HG03139 (cell line): Measurements from ENCODE around the gene ADAMTS3.

Experiments used
- ATAC-seq: cut with Tn5 transposase; IDR thresholded peaks from one replicate; pipeline ENCODE4 v1.9.1; 2021; ENCODE audit not compliant: unreplicated experiment

ADAMTS3 gene

DNA sequence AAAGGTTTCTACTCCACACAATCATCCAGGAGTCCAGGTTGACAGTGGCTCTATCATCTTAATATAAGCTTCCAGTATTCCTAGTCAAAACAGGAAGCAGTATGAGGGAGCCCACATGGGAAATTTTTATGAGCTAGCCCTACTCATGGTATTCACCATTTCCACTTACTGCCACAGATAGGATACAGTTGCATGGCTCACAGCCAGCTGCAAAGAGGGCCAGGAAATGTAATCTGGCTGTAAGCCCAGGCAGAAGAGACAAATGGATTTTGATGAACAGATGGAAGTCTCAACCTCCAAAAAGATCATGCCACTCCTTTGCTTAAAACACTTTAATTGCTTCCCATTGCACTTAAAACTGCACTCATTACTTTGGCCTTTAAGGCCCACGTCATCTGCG, 150.6 kb downstream of the ADAMTS3 start:
- ATAC-seq, result no peak

DNA sequence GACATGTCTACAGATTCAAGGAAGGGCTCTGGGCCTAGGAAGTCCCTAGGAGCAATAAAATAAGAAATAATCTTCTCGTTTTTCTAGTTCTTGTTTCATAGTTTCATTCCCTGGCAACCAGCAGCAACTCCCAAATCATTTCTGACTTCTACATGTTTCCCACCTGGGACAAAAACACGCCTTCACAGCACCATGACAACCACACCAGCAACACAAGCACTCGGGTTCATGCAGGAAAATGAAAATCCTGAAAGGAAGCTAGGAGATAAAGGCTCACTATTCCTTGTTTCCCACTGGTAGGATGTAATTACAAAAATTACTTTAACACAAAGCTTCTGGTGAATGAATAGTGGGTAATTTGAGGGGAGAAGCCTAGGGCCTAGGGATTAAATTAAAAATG, 158.9 kb downstream of the ADAMTS3 start:
- ATAC-seq, result no peak

DNA sequence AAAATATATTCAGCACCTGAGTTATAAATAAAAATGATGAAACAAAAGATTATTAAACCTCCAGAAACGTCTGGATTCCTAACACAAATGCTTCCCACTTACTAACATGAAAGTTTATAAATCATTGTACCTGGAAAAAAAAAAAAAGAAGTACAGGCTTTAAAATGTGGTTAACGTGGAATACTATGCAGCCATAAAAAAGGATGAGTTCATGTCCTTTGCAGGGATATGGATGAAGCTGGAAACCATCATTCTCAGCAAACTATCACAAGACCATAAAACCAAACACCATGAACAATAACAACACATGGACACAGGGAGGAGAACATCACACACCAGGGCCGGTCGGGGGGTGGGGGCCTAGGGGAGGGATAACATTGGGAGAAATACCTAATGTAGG, 160.5 kb downstream of the ADAMTS3 start:
- ATAC-seq, result no peak

DNA sequence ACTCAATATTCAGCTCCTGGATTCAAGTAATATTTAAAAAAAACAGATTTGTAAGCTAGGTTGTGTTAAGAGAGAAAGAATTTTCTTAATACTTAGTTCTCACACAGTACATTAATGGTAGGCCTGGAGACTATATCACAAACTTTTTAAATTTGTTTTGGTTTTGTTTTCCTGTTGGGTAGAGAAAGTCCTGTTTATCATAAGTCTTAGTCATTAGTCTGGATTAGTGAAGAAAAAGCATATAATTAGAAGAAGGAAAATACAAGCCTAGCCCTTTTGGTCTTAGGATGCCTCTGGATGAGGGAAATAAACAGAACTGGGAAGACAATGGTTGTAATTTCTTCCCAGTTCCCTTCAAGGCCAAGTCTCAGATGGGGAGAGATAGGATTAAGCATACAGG, 163.6 kb downstream of the ADAMTS3 start:
- no peak for ATAC-seq

DNA sequence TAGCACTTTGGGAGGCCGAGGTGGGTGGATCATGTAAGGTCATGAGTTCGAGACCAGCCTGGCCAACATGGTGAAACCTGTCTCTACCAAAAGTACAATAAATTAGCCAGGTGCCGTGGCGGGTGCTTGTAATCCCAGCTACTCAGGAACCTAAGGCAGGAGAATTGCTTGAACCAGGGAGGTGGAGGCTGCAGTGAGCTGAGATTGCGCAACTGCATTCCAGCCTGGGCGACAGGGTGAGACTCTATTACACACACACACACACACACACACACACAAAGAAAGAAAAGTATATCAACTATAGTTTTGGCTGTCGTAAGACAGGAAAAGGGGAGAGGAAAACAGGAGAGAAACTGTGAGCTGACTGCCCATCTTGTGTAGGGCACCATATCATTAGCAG, 171.7 kb downstream of the ADAMTS3 start:
- no peak for ATAC-seq

DNA sequence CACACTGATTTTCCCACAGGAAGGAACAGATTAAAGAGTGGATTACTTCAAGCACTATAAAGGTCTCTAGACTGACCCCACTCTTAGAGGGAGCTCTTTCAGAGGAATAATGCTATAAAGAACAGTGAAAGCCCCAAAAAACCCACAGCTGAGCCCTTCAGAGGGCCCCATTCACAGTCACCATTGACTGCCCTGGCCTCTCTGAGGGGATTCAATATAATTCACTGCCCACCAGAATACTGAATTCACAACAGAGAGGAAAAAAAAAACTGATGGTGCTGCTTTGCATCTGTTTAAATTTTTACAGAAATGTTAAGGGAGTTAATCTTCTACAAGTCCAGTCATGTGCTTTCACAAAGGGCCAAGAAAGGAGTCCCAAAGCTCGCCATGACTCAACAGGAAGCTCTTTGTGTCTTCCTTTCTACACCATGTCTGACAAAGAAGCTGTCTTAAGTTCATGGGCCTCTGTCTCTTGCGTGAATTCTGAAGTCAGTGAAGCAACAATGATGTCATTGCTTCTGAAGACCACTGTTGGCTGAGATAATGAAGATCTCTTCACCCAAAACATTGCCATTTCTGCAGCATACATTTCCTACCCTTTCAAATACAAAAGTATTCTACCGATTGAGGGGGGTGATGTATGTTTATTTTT, 174.9 kb downstream of the ADAMTS3 start:
- no peak for ATAC-seq

DNA sequence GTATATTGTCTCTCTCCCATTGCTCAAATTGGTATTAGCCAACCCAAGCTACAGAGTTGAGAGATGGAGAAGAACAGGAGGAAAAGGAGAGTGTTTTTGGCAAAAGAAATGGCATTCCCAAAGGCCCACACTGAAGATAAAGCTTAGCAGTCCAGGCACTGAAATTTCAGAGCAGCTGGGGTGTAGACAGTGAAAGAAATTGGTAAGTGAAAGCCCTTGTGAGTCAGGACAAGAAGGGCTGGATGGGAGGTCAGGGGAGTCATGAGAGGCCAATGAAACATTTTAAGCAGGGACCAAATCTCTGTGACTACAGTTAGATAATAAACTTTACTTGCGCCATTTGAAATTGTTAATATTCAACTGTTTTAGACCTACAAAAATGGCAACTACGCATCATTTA, 177.7 kb downstream of the ADAMTS3 start:
- no peak for ATAC-seq

DNA sequence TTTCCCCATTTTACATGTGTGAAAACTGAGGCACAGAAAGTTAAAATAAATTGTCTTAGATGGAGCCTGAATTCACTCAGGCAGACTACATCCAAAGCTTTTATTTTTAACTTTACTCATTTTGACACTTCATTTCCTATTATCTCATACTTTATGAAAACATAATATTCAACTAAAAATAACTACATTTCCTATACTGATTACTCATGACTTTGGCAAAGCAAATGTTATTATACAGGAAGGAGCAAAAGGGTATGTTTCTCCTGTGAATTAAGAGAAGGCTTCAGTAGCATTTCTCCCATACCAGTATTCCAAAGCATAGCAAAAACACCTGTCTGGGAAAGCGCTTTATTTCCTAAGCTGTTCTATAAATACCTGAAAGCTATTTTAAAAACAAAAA, 178.6 kb downstream of the ADAMTS3 start:
- no peak for ATAC-seq

DNA sequence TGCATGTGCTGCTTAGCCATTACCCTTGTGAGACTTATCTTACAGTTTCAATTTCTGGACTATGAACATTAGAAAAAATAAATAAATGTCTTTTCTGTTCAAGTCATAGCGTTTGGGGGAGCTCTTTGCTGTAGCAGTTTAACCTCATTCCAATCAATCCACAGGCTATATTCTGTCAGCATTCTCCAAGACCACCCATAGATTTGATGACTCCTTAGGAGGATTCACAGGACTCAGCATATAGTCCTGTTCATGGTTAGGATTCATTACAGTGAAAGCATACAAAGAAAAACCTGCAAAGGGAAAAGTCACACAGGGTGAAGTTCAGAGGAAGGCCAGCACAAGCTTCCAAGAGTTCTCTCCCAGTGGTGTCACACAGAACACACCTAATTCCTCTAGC, 180.5 kb downstream of the ADAMTS3 start:
- ATAC-seq, result no peak

DNA sequence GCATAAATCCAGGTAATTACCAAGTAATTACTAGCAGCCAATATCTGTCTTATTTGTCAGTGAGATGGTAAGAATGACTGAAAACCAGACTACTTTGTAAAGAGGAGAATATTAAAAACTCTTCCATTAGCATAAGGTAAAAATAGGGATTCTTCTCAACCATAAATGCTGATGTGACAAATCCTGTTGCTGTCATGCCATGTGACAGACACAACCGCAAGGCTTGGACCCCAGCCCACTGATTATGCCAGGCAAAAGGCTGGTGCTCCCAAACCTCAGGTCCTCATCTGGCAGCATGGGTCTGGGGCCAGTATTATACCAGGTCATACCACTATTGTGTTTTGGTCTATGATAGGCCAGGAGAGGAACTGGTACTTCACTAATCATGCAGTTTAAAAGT, 181.1 kb downstream of the ADAMTS3 start:
- no peak for ATAC-seq

DNA sequence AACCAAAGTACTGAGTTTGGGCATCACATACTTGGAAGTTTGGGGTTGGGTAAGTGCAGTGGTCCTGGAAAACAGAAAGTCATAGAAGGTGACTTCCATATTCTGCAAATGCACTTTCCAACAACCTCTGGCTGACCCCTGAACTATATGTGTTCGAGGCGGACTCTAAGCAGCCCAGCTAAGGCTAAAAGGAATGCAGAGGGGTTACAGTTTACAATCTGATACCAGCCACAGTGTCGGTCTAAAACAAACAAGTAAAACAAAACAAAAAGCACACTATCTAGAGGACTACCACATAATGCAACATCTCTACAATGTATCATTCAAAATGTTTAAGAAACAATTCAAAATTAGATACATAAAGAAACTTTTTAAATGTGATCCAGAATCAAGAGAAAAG, 185.6 kb downstream of the ADAMTS3 start:
- no peak for ATAC-seq

DNA sequence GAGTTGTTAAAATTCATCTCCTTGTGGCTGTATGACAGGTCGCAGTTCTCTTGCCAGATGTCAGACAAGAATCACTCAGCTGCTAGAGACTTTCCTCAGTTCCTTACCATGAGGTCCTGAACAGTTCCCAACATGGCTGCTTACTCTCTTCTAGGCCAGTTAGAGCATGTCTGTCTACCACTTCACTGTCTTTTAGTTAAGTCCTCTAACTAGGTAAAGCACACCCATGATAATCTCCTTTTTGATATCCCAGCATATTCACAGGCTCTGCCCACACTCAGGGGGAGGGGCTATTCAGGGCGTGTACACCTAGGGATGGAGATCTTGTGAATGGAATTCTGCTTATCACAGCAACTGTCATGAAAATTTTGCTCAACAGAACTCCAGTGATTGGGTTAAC, 190.1 kb downstream of the ADAMTS3 start:
- no peak for ATAC-seq

DNA sequence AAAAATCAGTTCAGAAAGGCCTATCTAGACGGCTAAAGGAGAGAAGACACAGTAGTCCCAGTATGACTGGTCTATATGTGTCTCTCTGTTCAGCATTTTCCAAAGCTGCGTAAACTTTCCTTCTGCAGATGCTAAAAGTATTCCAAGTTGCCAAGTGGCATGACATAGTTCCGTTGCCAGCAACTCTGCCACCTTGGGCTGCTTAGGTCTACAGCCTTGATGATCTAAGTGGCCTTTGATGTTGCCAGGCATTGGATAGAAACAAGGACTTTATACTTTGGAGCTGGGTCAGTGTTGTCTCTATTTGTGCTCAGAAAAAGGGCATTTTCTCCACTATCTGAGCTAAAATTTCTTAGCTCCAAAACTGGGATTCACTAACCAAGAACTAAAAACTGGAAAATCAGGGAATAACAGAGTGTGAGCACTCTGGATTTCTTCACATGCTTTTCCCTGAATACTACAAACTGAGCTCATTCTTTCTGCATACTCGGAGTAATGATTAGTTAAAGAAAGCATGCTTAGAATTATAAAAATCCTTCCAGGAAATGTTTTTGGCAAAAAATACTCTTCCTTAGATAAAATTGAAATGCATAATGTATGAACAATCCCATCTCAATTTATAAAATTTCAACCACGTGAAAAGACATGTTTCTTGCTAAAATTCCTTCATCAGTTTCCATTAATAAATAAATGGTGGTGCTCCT, 191.4 kb downstream of the ADAMTS3 start:
- ATAC-seq, result no peak

DNA sequence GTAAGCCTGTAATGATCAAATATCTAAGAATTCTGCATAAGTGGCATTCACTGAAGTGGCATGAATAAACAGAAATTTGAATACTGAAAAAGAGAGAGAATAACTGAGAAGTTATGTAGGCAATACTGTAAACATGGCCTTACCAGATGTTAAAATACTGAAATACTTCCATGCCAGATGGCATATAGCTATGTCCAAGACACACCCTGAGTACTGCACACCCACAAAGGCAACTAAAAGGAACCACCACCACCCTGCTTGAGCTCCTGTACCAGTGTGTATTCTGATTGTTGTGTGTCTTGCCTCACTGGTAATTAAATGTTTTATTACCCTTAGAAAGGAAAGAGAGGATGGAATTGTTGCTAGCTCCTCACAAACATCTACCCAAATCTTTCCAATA, 192.1 kb downstream of the ADAMTS3 start:
- no peak for ATAC-seq

DNA sequence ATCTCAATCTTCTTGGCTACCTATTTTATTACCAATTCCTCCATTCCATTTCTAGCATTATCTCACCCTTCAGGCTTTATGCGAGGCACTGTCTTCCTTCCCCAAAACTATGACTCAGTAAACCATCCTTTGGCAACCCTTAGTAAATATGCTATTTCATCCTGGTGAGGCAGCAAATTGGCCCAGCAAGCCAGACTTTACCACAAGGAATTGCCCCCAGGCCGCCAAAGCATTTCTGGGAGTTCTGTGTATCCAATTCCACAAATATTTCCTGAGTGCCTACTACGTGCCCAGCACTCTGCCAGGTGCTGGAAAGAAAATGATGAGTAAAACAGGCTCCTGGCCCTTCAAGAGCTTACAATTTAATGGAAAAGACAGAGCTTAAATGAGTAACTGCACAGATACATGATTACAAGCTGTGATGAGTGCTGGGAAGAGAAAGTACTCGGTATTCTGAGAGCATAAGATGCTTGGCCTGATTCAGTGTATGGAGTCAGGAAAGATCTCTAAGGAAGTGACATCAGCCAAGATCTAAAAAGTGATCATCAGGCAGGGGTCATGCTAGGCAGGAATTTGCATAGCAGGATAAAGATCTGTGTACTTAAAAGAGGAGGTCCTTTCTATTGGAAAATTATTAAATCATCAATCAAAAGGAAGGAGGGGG, 193.8 kb downstream of the ADAMTS3 start:
- no peak for ATAC-seq

DNA sequence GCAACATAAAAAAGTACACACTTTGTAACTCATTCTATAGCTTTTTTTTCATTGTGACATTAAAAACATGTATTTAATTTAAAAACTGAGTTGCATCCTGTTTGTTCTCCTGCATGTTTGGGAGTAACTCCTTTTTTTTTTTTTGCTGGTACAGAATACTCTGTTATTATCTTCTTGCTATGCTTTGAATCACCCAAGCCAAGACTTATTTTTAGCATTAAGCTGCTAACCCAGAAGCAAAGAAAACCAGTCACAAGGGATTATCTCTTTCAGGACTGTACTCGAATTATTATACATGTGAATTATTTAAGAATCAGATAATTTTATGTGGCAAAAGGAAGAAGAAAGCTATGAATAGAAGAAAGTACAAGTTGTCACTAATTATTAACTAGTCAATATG, 194.9 kb downstream of the ADAMTS3 start:
- no peak for ATAC-seq

DNA sequence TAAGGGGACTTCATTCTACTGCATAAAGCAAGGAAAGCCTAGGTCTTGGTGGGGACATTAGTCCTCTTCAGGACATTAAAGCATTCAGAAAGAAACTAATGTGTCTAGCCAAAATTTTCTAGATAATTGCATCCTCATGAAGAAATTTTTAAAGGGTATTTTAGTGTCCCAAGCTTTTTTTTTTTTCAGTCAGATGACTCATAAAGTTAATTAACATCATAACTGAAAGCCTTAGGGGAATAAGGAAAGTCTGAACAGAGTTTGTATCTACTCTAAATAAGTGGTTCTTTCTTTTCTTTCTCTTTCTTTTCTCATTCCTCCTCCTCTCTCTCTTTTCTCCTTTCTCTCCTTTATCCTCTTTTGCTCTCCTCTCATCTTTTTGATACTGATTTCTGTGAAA, 202.4 kb downstream of the ADAMTS3 start:
- no peak for ATAC-seq

DNA sequence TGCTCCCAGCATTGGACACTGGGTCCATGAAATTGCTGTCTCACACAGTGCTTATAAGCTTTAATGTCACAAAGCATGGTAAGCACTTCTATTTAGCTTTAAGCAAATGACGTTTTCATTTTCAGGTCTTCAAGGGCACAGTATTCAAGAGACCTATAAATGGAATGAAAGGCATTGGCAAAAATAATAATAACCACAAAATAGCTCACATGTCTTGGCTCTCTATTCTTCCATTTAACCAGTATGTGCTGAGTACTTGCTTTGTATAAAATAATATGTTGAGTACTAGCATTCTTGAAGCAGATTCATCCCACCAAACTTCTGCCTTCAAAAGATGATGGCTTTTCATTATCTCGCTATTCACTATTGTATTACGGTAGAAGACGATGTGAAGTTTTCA, 203.0 kb downstream of the ADAMTS3 start:
- no peak for ATAC-seq

DNA sequence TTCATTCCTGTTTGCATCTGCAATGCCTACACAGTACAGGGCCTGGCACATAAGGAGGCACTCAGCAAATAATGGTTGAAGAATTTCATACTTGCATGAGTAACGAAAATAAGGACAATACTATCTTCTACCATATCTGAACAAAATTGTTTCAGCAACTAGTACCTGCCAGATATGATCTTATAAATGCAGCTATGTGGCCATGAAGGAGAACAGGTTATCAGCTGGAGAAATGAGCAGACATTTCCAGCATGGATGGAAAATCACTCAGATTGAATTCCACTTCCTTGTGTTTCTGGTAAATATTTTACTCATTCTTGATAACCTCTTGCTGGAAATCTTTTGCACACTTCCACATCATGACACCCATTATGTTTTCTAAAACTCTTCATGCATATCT, 204.0 kb downstream of the ADAMTS3 start:
- ATAC-seq, result no peak

DNA sequence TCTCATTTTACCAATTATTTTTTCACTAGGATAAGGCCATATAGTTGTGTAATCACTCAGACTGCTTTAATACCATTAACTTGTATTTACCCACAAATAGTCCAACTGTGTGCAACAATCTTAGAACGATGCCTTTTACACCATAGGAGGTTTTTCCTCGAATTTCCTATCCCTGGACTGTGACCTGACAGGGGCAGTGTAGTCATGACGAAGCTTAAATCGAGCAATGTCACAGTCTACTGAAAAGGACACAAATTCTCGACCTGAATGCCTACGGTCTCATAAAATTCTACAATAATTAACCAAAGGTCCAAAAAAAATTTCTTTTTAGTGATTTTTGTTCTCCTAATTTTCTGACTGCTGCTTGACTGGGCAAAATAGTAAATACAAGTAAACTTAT, 208.9 kb downstream of the ADAMTS3 start:
- ATAC-seq, result no peak

DNA sequence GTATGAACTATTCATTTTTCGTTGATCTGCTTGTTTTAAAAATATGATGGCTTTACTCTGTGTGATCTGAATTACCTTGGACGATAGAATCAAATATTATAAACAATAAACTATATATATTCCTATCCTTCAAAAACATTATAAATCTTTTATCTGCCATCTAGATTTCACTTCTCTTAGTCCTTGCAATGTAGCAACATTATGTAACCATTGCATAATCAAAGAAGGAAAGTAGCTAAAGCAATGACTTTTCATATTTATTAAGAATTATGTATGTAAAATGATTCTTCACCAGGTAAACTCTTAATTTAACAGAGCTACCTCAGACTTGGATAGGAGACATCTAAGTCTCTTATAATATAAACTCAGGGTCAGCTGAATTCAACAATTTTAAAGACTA, 210.5 kb downstream of the ADAMTS3 start:
- ATAC-seq, result no peak

DNA sequence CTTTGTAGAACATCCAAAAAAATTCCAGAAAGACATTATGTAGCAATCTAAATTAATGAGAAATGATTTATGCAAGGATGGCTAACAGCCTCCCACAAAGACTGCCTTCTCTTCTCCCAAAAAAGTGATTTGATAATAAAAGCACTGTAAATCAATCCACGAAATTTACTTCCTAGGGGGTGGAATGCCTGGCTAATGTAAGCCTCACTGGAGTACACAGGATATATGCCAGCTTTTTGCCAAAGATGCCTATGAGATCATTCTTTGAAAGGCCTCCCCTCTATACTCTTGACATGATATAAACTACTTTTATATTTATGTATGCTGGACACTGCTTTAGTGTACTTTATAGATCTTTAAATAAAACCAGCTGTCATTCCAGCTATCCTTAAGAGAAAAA, 211.1 kb downstream of the ADAMTS3 start:
- no peak for ATAC-seq

DNA sequence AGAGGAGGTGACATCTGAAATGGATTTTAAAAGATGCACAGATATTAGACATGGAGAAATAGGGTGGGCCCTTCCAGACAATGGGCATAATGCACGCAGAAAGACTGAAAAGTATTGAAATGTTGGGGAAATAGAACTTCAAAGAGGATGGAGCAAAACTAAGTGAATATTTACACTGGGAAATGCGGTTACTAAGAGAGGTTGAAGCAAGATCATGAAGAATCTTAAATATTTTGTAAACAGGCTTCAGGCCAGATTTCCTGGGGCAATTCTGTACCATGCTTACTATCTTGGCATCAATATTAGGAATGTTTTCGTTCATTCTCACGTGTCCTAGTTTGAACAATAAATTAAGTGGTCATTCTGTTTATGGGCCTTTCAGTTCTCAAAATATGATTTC, 216.3 kb downstream of the ADAMTS3 start:
- no peak for ATAC-seq
